HG02588 (cell line): ENCODE measurements around the gene IGSF6.
"Not testable (repeated sequence)": the region's sequence is repeated elsewhere in the genome, so short reads cannot be mapped to it uniquely, and the experiment has no call there.

Experiments
- ATAC-seq: cut with Tn5 transposase; IDR thresholded peaks from one replicate; pipeline ENCODE4 v1.9.1; 2021; ENCODE audit warnings: mild to moderate bottlenecking, moderate library complexity; ENCODE audit not compliant: unreplicated experiment

IGSF6 gene

GRCh38 chr16:21654466-21654865, 2.1 kb upstream of the IGSF6 start:
- no peak for ATAC-seq

- no peak for ATAC-seq
These were observed 1.2 kb upstream of the IGSF6 start for GRCh38 chr16:21653571-21653970.

GRCh38 chr16:21651515-21651914, 893 bp downstream of the IGSF6 start:
- no peak for ATAC-seq

DNA sequence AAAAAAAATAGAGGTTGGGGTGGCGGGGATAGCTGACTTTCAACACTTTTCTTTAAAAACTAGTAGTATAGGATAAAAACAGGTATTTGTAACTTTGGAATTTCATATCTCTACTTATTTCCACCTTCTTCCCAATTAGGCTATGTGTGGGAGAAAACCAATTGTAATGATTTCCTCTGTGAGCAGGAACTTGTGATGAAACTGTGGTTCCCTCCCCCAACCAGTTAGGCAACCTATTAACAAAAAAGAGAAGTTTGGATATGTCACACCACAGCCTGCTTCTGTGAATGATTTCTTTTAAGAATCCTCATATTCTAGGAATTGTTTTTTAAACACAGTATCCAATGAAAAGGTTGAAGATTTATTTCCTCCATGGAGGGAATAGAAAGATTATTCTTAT, 1.9 kb downstream of the IGSF6 start:
- no peak for ATAC-seq

GRCh38 chr16:21649826-21650406, 2.5 kb downstream of the IGSF6 start:
- ATAC-seq, result not testable (repeated sequence)

DNA sequence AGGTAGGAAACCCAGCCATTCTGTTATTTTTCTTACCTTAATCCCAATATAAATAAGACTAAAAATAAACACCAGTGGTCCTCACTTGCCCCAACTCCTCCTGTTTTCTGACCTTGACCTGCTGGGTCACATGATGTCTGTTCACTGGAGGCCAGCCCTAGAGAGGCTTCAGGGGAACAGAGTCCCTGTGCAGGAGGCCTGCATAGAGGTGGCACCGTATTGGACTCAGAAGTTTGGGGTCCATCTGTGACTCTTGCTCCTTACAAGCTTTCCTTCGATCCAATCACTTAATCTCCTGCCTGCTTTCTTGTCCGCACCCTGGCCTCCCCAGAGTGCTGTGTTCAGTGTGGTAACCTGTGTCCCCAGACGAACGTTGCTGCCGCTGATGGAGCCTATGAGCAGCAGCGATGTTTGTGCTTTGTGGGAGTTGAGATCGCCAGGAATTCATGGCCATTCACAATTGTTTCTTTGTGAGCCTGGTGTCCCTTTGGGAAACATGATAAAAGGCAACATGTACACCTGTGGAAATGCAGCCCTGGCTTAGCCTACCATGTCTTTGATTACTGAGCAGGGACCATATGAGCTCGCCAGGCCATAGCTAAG, 4.7 kb downstream of the IGSF6 start:
- ATAC-seq, result no peak

GRCh38 chr16:21646721-21647561, 5.5 kb downstream of the IGSF6 start:
- peak; percentile 81 for ATAC-seq

DNA sequence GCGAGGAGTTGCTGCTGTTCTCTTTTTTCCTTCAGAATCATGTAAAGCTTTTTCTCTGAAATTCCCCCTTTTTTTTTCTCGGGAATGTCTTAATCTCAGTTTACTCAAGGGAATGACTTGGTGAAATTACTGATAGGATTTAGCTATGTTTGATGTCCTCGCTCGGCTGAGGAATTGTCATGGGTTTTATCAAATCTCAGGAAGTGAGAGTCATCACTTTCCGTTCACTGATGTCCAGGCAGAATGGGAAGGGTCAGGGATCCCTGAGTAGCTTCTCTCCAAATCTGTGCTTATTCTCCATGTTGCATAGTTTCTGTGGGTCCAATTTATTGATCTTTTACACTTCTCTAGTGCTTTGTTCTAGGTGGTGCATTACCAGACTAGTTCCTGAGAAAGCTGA, 6.3 kb downstream of the IGSF6 start:
- no peak for ATAC-seq

GRCh38 chr16:21645261-21645721, 7.1 kb downstream of the IGSF6 start:
- ATAC-seq, result no peak

DNA sequence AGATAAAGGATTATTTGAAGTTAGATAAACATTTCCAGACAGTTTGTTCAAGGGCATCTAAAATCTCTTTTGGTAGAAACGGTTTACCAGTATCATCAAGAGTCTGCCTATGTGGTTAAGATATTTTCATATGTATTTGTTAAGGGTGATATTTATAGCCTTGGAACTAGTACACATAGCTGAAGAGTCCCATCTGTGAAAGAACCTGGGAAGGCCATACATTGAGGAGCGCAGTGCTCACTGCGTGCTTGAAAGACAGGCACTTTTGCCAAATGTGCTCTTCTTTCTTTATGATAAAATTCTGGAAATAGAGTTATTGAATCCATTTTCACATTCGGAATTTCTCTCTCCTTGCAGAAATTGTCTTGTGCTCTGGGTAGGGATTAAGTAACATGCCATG, 7.7 kb downstream of the IGSF6 start:
- no peak for ATAC-seq

DNA sequence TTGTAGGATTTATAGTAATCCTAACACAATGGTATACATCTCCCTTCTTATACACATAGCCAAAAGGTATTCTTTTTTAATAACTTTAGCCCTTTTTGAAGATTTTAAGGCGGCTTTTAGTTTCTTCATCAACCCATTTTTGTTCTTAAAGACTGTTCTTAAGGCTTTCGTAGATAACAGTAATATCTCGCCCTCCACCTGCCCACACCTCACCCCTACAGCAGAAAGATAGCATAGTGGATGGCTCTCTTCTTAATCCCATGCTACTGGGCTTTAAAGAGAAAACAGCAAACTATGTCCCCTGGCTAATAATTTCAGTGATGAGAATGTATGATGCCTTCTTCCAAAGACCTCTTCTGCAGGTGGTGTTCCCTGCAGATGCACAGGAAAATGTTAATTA, 8.6 kb downstream of the IGSF6 start:
- no peak for ATAC-seq

DNA sequence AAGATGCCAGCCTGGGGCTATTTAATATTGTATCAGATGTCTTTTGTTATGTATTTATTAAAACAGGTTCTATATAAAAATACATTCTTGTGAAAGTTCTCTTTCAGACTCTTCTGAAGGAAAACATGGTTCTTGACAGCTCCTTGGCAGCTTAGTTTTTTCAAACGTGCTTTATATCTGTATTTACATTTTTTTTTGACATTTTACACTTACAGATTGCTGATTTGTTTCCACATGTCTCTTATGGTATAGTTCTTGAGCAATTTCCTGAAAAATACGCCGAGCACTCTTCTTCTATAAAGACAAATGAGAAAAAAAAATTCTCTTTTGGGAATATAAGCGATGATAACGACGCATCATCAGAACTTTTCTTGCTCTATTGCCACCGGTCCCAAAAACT, 9.5 kb downstream of the IGSF6 start:
- no peak for ATAC-seq

- ATAC-seq, result no peak
These were observed 10.5 kb downstream of the IGSF6 start for GRCh38 chr16:21641916-21642315.

GRCh38 chr16:21639493-21639892, 12.9 kb downstream of the IGSF6 start:
- no peak for ATAC-seq

GRCh38 chr16:21638573-21638975, 13.8 kb downstream of the IGSF6 start:
- ATAC-seq, result no peak

- no peak for ATAC-seq
These were observed 15.1 kb downstream of the IGSF6 start for GRCh38 chr16:21637032-21637968.

DNA sequence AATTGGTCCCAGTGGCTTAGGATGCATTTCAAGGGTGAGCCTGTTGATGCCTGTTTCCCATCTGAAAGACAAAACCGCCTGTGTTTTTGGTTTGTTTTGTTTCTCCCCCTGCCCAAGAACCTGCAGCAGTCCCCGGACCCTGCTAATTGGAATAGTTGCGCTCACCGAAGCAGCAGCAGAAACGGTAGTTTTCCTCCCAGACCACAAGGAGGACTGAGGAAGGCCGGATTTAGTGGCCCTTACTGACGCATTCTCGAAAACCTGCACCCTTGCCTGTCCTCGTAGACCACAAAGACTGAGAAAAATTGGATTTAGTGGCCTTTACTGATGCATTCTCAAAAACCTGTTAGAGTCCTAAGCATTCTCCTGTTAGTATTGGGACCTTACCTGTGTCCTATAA, 16.7 kb downstream of the IGSF6 start:
- not testable (repeated sequence) for ATAC-seq

DNA sequence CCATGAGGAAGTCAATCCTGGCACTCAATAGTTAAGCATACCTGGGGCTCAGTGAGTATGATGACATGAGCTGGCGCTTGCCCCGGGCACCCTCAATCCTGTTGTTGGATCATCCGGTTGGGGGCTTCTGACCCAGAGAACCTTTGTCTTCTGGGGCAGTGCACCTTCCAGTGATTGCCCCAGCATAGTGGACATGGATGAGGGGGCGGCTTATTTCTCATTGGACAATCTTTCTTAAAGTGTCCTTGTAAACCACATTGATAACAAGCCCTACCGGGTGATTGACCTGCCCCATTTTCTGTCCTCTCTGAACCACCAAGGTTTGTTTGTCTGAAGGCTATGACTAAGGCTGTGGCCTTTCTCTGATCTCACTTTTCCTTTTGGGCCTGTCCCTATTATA, 18.2 kb downstream of the IGSF6 start:
- ATAC-seq, result no peak

DNA sequence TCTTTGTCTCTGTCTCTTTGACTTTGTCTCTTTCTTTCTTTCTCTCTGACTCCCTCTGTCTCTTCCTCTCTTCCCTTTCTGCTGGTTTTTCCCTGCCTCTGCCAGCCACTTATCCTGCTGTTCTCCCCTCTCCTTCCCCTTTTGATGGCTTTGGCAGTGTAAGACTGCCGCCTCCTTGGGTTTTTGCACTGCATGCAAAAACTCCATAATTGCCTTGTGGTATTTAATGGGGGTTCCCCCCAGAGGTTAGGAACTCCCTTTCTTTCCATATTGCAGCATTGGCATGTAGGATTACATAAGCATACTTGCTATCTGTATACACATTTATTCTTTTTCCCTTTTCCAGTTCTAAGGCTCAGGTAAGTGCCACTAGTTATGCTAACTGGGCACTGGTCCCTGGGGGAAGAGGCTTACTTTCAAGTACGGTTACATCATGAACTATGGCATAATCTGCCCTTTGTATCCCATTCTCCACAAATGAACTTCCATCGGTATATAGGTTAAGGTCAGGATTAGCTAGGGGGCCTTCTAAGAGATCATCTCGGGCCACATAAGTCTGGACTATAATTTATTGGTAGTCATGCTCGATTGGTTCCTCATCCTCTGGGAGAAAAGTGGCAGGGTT, 20.3 kb downstream of the IGSF6 start:
- not testable (repeated sequence) for ATAC-seq

DNA sequence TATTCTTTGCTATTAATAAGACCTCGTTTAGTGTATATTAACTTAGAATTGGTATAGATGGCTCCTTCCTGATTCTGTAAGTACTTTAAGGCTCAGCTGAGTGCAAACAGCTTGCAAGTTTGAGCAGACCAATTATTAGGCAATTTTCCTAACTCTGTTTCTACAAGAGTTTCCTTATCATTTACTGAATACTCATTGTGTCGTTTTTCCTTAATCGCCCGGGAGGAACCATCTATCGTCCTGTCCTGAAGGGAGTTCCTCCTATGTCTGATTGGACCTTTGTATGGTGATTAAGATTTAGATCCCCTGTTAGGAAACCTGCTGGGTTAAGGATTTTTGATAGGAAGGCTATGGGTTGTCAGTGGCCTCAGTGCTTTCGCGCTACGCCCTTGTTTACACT, 21.0 kb downstream of the IGSF6 start:
- not testable (repeated sequence) for ATAC-seq
